ENCODE results near the gene TTC23L.

TTC23L gene

GRCh38 chr5:34842554-34842953 is 3.6 kb downstream of the TTC23L start:
- peak; percentile 83 for TF ChIP-seq JUND (IDR thresholded peaks at IDR 0.05; ENCODE audit: low read depth)
- in situ Hi-C loops (cut with HindIII; ENCODE audit: low pct_unique_long_range_greater_than_20kb, low sequenced_read_pairs) = no loop called here
- DNase-seq (ENCODE audit: low read depth in 1 of 2, low spot score in 1 of 2) = peak; percentile 20 to 87

- in situ Hi-C loops (cut with HindIII; ENCODE audit: low pct_unique_long_range_greater_than_20kb, low sequenced_read_pairs) = no loop called here
- no peak for TF ChIP-seq JUND (IDR thresholded peaks at IDR 0.05; ENCODE audit: low read depth)
Observed at GRCh38 chr5:34843497-34843896, 4.5 kb downstream of the TTC23L start.

GRCh38 chr5:34844106-34844505 is 5.1 kb downstream of the TTC23L start:
- in situ Hi-C loops (cut with HindIII; ENCODE audit: low pct_unique_long_range_greater_than_20kb, low sequenced_read_pairs) = no loop called here
- TF ChIP-seq JUND (IDR thresholded peaks at IDR 0.05; ENCODE audit: low read depth) = no peak
- no peak for DNase-seq (ENCODE audit: low read depth in 1 of 2, low spot score in 1 of 2)

More at GRCh38 chr5:34843497-34843896, 4.5 kb downstream of the TTC23L start:
- no peak for DNase-seq (ENCODE audit: low read depth in 1 of 2, low spot score in 1 of 2)

- no peak for TF ChIP-seq JUND (IDR thresholded peaks at IDR 0.05; ENCODE audit: low read depth)
- no peak for DNase-seq (ENCODE audit: low read depth in 1 of 2, low spot score in 1 of 2)
- in situ Hi-C loops (cut with HindIII; ENCODE audit: low pct_unique_long_range_greater_than_20kb, low sequenced_read_pairs) = no loop called here
Observed at GRCh38 chr5:34844999-34845398, 6.0 kb downstream of the TTC23L start.

- in situ Hi-C loops (cut with HindIII; ENCODE audit: low pct_unique_long_range_greater_than_20kb, low sequenced_read_pairs) = no loop called here
- no peak for TF ChIP-seq JUND (IDR thresholded peaks at IDR 0.05; ENCODE audit: low read depth)
- no peak for DNase-seq (ENCODE audit: low read depth in 1 of 2, low spot score in 1 of 2)
Observed at GRCh38 chr5:34847056-34847455, 8.1 kb downstream of the TTC23L start.

GRCh38 chr5:34847552-34847951 is 8.6 kb downstream of the TTC23L start:
- DNase-seq (ENCODE audit: low read depth in 1 of 2, low spot score in 1 of 2) = no peak
- in situ Hi-C loops (cut with HindIII; ENCODE audit: low pct_unique_long_range_greater_than_20kb, low sequenced_read_pairs) = no loop called here
- no peak for TF ChIP-seq JUND (IDR thresholded peaks at IDR 0.05; ENCODE audit: low read depth)

GRCh38 chr5:34848230-34848629 is 9.3 kb downstream of the TTC23L start:
- no peak for DNase-seq (ENCODE audit: low read depth in 1 of 2, low spot score in 1 of 2)
- TF ChIP-seq JUND (IDR thresholded peaks at IDR 0.05; ENCODE audit: low read depth) = no peak
- in situ Hi-C loops (cut with HindIII; ENCODE audit: low pct_unique_long_range_greater_than_20kb, low sequenced_read_pairs) = no loop called here

GRCh38 chr5:34849253-34849652 is 10.3 kb downstream of the TTC23L start:
- in situ Hi-C loops (cut with HindIII; ENCODE audit: low pct_unique_long_range_greater_than_20kb, low sequenced_read_pairs) = no loop called here
- DNase-seq (ENCODE audit: low read depth in 1 of 2, low spot score in 1 of 2) = no peak
- no peak for TF ChIP-seq JUND (IDR thresholded peaks at IDR 0.05; ENCODE audit: low read depth)

- TF ChIP-seq JUND (IDR thresholded peaks at IDR 0.05; ENCODE audit: low read depth) = no peak
- in situ Hi-C loops (cut with HindIII; ENCODE audit: low pct_unique_long_range_greater_than_20kb, low sequenced_read_pairs) = no loop called here
- DNase-seq (ENCODE audit: low read depth in 1 of 2, low spot score in 1 of 2) = no peak
Observed at GRCh38 chr5:34854459-34855174, 15.7 kb downstream of the TTC23L start.

- no peak for DNase-seq (ENCODE audit: low read depth in 1 of 2, low spot score in 1 of 2)
- no peak for TF ChIP-seq JUND (IDR thresholded peaks at IDR 0.05; ENCODE audit: low read depth)
- in situ Hi-C loops (cut with HindIII; ENCODE audit: low pct_unique_long_range_greater_than_20kb, low sequenced_read_pairs) = no loop called here
Observed at GRCh38 chr5:34857161-34857560, 18.2 kb downstream of the TTC23L start.

GRCh38 chr5:34857894-34858293 is 18.9 kb downstream of the TTC23L start:
- in situ Hi-C loops (cut with HindIII; ENCODE audit: low pct_unique_long_range_greater_than_20kb, low sequenced_read_pairs) = no loop called here
- TF ChIP-seq JUND (IDR thresholded peaks at IDR 0.05; ENCODE audit: low read depth) = no peak
- DNase-seq (ENCODE audit: low read depth in 1 of 2, low spot score in 1 of 2) = no peak

- no peak for DNase-seq (ENCODE audit: low read depth in 1 of 2, low spot score in 1 of 2)
- in situ Hi-C loops (cut with HindIII; ENCODE audit: low pct_unique_long_range_greater_than_20kb, low sequenced_read_pairs) = no loop called here
- no peak for TF ChIP-seq JUND (IDR thresholded peaks at IDR 0.05; ENCODE audit: low read depth)
Observed at GRCh38 chr5:34858790-34859189, 19.8 kb downstream of the TTC23L start.

- no peak for DNase-seq (ENCODE audit: low read depth in 1 of 2, low spot score in 1 of 2)
- in situ Hi-C loops (cut with HindIII; ENCODE audit: low pct_unique_long_range_greater_than_20kb, low sequenced_read_pairs) = no loop called here
- no peak for TF ChIP-seq JUND (IDR thresholded peaks at IDR 0.05; ENCODE audit: low read depth)
Observed at GRCh38 chr5:34859253-34859652, 20.3 kb downstream of the TTC23L start.

- in situ Hi-C loops (cut with HindIII; ENCODE audit: low pct_unique_long_range_greater_than_20kb, low sequenced_read_pairs) = no loop called here
- DNase-seq (ENCODE audit: low read depth in 1 of 2, low spot score in 1 of 2) = no peak
- no peak for TF ChIP-seq JUND (IDR thresholded peaks at IDR 0.05; ENCODE audit: low read depth)
Observed at GRCh38 chr5:34863946-34864345, 25.0 kb downstream of the TTC23L start.
